Measurements from ENCODE around the gene C1orf21. TPM values are rescaled to one million over a fixed set of nuclear protein-coding genes. Genes with fewer than 3 reads are reported as not detected.
A peak's percentile ranks its signal among the peaks of the same experiment; 100 is the strongest.

The C1orf21 gene
- total RNA-seq, 4 donors from 2014 or later: 30.6 to 61.7 (median 43.0) TPM

DNA sequence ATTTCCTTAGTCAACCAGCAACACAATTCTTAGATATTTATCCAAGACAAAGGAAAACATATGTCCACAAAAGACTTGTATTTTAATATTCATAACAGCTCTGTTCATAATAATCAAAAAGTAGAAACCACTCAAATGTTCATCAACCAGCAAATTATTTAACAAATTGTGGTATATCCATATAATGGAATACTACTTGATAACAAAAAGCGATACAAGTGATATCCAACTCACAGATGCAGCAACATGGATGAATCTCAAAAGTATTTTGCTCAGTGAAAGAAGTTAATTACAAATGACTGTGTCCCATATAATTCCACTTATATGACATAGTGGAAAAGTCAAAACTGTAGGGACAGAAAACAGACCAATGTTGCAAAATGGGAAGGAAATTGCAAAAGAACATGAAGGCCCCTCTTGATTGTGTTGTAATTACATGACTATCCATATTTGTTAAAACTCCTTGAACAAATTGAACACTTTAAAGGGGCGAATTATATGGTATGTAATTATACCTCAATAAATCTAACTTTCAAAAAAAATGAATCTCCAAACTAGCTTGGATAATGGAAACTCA lies 250.9 kb downstream of the C1orf21 start:
- H3K36me3 ChIP-seq: no peaks in the 10 kb centered on the region
- 98 to 100% methylated on average over 2 of the region's 2 CpGs for WGBS, 2 donors
- H3K27ac ChIP-seq: no peak overlapping the region
- no peak for TF ChIP-seq POLR2A (IDR thresholded peaks at IDR 0.05)
- peak in 1 of 2 donors; percentile 32 for TF ChIP-seq EP300 (IDR thresholded peaks at IDR 0.05)
- TF ChIP-seq, protein P1, sequence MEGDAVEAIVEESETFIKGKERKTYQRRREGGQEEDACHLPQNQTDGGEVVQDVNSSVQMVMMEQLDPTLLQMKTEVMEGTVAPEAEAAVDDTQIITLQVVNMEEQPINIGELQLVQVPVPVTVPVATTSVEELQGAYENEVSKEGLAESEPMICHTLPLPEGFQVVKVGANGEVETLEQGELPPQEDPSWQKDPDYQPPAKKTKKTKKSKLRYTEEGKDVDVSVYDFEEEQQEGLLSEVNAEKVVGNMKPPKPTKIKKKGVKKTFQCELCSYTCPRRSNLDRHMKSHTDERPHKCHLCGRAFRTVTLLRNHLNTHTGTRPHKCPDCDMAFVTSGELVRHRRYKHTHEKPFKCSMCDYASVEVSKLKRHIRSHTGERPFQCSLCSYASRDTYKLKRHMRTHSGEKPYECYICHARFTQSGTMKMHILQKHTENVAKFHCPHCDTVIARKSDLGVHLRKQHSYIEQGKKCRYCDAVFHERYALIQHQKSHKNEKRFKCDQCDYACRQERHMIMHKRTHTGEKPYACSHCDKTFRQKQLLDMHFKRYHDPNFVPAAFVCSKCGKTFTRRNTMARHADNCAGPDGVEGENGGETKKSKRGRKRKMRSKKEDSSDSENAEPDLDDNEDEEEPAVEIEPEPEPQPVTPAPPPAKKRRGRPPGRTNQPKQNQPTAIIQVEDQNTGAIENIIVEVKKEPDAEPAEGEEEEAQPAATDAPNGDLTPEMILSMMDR (IDR thresholded peaks at IDR 0.05): no peak
- peaks cover 0 to 23% (median 11%) of the 10 kb centered on the region in 4 donors for H3K4me1 ChIP-seq
- H3K4me3 ChIP-seq: no peak overlapping the region
- H3K9me3 ChIP-seq: no peaks in the 10 kb centered on the region
- H3K27me3 ChIP-seq: no peaks in the 10 kb centered on the region
- no peak for DNase-seq (ENCODE audit: low spot score in 2 of 2)

DNA sequence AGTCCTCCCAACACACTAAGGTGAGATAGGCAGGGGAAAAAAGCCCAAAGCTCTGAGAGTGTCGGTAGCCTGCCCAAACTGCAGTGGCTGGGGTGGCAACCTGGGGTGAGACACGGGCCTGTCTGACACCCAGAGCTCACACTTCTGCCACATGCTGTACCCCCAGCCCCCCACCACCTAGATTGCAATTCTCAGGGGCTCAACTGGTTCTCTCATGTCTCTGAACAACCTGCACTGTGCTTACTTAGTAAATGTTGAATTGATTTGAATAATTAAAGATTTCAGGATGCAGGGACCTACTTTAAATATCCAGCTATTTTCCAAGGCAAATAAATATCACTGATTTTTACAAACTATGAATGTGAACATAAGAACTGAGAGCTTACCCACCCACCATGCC lies 252.4 kb downstream of the C1orf21 start:
- Histone ChIP-seq H3K36me3 (no peaks in the 10 kb centered on the region), H3K27ac (no peak overlapping the region), H3K4me1 (peaks cover 0 to 21% (median 9%) of the 10 kb centered on the region in 4 donors), H3K9me3 (no peaks in the 10 kb centered on the region), H3K4me3 (no peak overlapping the region), H3K27me3 (no peaks in the 10 kb centered on the region)
- DNase-seq (ENCODE audit: low spot score in 2 of 2): no peak
- 92 to 96% methylated on average over 2 of the region's 2 CpGs for WGBS, 2 donors
- TF ChIP-seq, protein P1 (IDR thresholded peaks at IDR 0.05): no peak
- TF ChIP-seq POLR2A (IDR thresholded peaks at IDR 0.05) (no peak), EP300 (IDR thresholded peaks at IDR 0.05) (no peak)

DNA sequence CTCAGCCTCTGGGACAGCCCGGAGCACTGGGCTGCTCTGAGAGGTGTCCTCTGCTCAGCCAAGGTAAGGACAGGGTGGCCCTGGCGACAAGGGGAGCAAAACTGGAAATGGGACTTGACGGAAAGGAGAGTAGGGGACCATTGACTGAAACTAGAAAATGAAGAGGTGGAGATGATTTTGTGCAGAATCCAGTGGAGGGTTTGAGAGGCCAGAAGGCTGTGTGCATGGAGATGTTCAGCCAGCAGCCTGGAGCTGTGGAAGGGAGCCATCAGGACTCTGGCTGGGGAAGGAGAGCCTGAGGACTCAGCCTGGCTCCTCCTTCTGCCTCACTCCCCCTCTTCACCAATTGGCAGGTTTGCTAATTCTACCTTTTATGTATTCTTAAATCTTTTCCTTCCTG lies 253.7 kb downstream of the C1orf21 start:
- WGBS, 2 donors: 87 to 89% methylated on average over 3 of the region's 3 CpGs
- Histone ChIP-seq H3K4me3 (no peak overlapping the region), H3K27ac (no peak overlapping the region), H3K36me3 (no peaks in the 10 kb centered on the region), H3K27me3 (no peaks in the 10 kb centered on the region), H3K9me3 (no peaks in the 10 kb centered on the region), H3K4me1 (peaks cover 0 to 13% (median 5%) of the 10 kb centered on the region in 4 donors)
- TF ChIP-seq POLR2A (IDR thresholded peaks at IDR 0.05) (no peak), EP300 (IDR thresholded peaks at IDR 0.05) (no peak)
- TF ChIP-seq, protein P1 (IDR thresholded peaks at IDR 0.05): no peak
- no peak for DNase-seq (ENCODE audit: low spot score in 2 of 2)

DNA sequence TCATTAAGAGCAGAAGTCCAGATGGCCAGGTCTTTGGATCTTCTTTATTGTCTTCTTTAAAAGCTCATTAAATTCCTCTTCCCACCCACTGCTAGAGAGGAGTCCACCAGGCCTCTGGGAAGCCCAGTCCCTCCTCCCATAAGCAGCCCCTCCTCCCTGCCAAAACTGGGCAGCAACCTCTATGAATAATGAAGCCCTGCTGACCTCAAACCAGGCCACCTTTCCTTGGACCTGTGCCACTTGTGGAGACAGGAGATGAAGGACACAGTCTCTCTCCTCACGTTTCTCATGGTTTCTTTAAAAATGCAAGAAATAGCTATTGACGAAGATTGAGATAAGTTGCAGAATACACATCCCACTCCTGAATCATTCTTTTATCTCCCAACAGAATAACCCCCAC lies 255.1 kb downstream of the C1orf21 start:
- Histone ChIP-seq H3K9me3 (no peaks in the 10 kb centered on the region), H3K4me1 (peaks cover 0 to 7% (median 0%) of the 10 kb centered on the region in 4 donors), H3K36me3 (no peaks in the 10 kb centered on the region), H3K27me3 (no peaks in the 10 kb centered on the region), H3K4me3 (no peak overlapping the region), H3K27ac (no peak overlapping the region)
- DNase-seq (ENCODE audit: low spot score in 2 of 2): no peak
- no peak for TF ChIP-seq EP300 (IDR thresholded peaks at IDR 0.05)
- TF ChIP-seq POLR2A (IDR thresholded peaks at IDR 0.05): no peak
- TF ChIP-seq, protein P1 (IDR thresholded peaks at IDR 0.05): no peak
- 87 to 89% methylated on average over 2 of the region's 2 CpGs for WGBS, 2 donors

DNA sequence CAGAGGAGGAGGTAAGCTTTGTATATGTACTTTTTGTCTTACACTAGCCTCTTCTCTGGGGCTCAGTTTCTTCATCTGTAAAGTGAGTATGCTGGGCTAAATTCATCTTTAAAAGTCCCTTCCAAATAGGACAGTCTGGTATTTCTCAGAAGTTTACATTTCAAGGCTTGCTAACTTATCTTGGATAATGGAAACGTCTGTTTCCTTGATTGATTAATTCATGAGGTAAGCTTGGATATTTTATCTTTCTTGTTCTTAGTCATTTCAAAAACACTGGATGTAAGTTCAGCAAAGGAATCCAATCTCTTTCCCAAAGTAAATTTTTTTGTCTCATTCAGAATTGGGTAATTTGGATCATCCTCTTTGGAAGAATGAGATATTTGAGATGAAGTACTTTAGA lies 256.8 kb downstream of the C1orf21 start:
- Histone ChIP-seq H3K4me3 (no peak overlapping the region), H3K4me1 (peaks cover 0 to 18% (median 0%) of the 10 kb centered on the region in 4 donors), H3K27me3 (no peaks in the 10 kb centered on the region), H3K27ac (peak overlapping the region in 1 of 4 donors; percentile 32), H3K36me3 (no peaks in the 10 kb centered on the region), H3K9me3 (no peaks in the 10 kb centered on the region)
- WGBS, 2 donors: 58 to 76% methylated on average over 1 of the region's 1 CpG
- no peak for DNase-seq (ENCODE audit: low spot score in 2 of 2)
- TF ChIP-seq POLR2A (IDR thresholded peaks at IDR 0.05): no peak
- TF ChIP-seq, protein P1 (IDR thresholded peaks at IDR 0.05): no peak
- TF ChIP-seq EP300 (IDR thresholded peaks at IDR 0.05): no peak
